Activated B cell treated with CpG ODN at 0.5 μM for 24 hours (primary cell): ENCODE data around the gene TBX2. TPM values are rescaled to one million over a fixed set of nuclear protein-coding genes. Genes with fewer than 3 reads are reported as not detected.

Source experiments
- ATAC-seq: fragments of 200-7000 bp; cut with Tn5 transposase; one replicate; pipeline ENCODE4 v1.10.0; 2021; ENCODE audit warnings: low read depth, mild to moderate bottlenecking, moderate library complexity
- CTCF ChIA-PET: fragments of 350-600 bp; sonication (Branson Sonifier 250); formaldehyde crosslinking; loops from one replicate; lab custom pipeline; 2021; ENCODE audit warnings: antibody characterized with exemption; lab: Charles Lee
- POLR2A ChIA-PET: fragments of 350-600 bp; sonication (Branson Sonifier 250); formaldehyde crosslinking; loops from one replicate; lab custom pipeline; 2021; ENCODE audit warnings: antibody characterized with exemption; lab: Charles Lee
- DNase-seq: peaks from one replicate; pipeline ENCODE4 v3.0.0; 2022
- H3K27ac Mint-ChIP-seq: one replicate; pipeline ENCODE4 v1.8.0; 2020; ENCODE audit warnings: mixed read lengths
- H3K27me3 Mint-ChIP-seq: one replicate; pipeline ENCODE4 v1.8.0; 2021; ENCODE audit warnings: mixed read lengths
- H3K36me3 Mint-ChIP-seq: one replicate; pipeline ENCODE4 v1.8.0; 2021; ENCODE audit warnings: low read depth, mixed read lengths
- H3K4me1 Mint-ChIP-seq: one replicate; pipeline ENCODE4 v1.8.0; 2021; ENCODE audit warnings: mixed read lengths
- H3K4me3 Mint-ChIP-seq: one replicate; pipeline ENCODE4 v1.8.0; 2020; ENCODE audit warnings: mild to moderate bottlenecking, mixed read lengths
- H3K9me3 Mint-ChIP-seq: one replicate; pipeline ENCODE4 v1.8.0; 2020; ENCODE audit warnings: mixed read lengths
- intact Hi-C: fragments of 100-400 bp; cut with micrococcal nuclease; formaldehyde crosslinking; loops from one replicate; pipeline ENCODE4 v1.15.1; 2024
- total RNA-seq: library from RNA; stranded (reverse); gene quantifications from 2 replicates; pipeline ENCODE4 v1.2.3, GENCODE V29; 2022
- TF ChIP-seq, protein P1 (sequence below): fragments of 200-600 bp; IDR thresholded peaks from one replicate; pipeline ENCODE4 v1.8.0; 2022; ENCODE audit warnings: antibody characterized with exemption, mild to moderate bottlenecking

TBX2 gene
- total RNA-seq, 1 donor from 2014 or later = not detected

DNA sequence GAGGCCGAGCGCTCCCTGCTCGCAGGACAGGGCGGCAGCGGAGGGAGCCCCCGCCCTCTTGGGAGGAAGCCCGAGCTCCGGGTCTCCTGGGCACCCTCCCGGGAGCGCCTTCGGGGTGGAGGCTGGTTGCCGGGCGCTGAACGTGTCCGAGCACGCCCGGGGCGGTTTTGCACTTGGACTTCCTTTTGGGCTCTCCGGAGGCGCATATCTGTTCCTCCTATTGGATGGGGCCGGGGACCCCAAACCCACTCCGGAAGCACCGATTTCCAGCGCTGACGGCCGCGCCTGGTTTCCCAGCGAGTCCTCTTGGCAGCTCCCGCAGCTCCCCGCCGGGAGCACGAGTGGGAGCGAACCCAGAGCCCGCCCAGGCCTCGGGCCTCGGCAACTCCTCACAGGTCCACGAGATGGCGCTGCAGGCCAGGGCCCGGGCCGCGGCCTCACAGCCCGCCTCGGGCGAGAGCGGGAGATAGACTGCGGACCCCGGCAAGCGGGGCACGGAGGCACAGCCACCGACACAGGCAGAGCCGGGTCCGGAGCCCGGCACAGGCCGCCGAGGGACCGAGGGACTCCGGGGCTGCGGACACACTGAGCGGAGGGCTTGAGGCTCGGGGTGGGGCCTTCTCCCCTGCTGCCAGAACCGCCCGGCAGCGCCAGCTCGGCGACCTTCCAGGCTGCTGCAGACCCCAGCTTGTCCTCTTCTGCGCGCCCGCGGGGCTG, 12.7 kb downstream of the TBX2 start:
- peaks cover 29% of the 10 kb centered on the region for H3K27me3 Mint-ChIP-seq
- H3K27ac Mint-ChIP-seq = no peak overlapping the region
- DNase-seq = peak; percentile 84

DNA sequence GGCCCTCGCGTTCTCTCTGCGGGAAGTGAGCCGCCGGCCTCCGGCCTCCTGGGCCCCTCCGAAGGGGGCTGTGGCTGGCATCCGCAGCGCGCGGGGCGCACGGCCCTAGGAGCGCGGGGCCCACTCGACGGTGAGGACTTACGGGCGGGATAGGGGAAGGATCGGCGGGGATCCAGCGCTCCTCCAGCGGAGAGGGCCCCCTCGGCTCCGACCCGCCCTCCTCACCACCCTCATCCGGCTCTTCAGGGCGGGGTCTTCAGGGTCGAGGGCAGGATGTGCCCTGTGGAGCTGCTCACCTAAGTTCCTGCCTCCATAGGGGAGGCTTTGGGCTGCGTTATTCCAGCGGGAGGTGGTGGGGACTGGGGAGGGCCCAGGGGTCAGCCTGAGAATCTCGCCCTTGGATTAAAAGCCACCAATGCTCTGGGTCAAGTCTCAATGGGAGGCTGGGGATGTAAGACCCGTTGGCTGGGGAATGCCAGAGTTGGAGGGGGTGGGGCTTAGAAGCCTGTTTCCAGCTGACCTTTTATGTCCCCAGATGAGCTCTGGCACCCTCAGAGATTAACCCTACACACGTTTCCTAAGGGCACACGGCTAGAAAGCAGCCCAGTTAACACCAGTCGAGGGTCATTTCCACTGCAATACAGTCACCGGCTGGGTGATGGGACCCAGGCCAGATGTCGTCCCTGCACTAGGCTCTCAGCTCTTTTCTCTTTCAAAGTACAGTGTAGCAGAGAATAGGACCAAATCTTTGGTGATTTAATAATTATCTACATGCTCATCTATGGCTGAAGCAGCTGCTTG, 13.4 kb downstream of the TBX2 start:
- H3K4me1 Mint-ChIP-seq = peaks cover 28% of the 10 kb centered on the region
- intact Hi-C loops = loop anchor here (1.0 to 5.0 kb wide), 11 partner anchors 10 to 736 kb away; partner anchors contain the start of genes BCAS3 and BRIP1
- no peaks in the 10 kb centered on the region for H3K36me3 Mint-ChIP-seq
- ATAC-seq (no peak), DNase-seq (no peak)
- peak overlapping the region; percentile 68 for H3K4me3 Mint-ChIP-seq
- POLR2A ChIA-PET = interaction anchor here (0.5 to 1.0 kb wide), 2 partner anchors 193 to 386 kb away, joined by 3 to 7 read pairs; no protein-coding TSS in a partner anchor
- TF ChIP-seq, protein P1, sequence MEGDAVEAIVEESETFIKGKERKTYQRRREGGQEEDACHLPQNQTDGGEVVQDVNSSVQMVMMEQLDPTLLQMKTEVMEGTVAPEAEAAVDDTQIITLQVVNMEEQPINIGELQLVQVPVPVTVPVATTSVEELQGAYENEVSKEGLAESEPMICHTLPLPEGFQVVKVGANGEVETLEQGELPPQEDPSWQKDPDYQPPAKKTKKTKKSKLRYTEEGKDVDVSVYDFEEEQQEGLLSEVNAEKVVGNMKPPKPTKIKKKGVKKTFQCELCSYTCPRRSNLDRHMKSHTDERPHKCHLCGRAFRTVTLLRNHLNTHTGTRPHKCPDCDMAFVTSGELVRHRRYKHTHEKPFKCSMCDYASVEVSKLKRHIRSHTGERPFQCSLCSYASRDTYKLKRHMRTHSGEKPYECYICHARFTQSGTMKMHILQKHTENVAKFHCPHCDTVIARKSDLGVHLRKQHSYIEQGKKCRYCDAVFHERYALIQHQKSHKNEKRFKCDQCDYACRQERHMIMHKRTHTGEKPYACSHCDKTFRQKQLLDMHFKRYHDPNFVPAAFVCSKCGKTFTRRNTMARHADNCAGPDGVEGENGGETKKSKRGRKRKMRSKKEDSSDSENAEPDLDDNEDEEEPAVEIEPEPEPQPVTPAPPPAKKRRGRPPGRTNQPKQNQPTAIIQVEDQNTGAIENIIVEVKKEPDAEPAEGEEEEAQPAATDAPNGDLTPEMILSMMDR = no peak
- CTCF ChIA-PET = interaction anchor here (1.1 to 2.1 kb wide), 6 partner anchors 11 to 442 kb away, joined by 3 to 14 read pairs (median 6); no protein-coding TSS in a partner anchor
- no peak overlapping the region for H3K27ac Mint-ChIP-seq
- no peaks in the 10 kb centered on the region for H3K9me3 Mint-ChIP-seq
- H3K27me3 Mint-ChIP-seq = peaks cover 23% of the 10 kb centered on the region

More for the DNA sequence above, 12.7 kb downstream of the TBX2 start:
- TF ChIP-seq, protein P1 = peak; percentile 67
- Mint-ChIP-seq H3K9me3 (no peaks in the 10 kb centered on the region), H3K4me3 (peak overlapping the region; percentile 74), H3K36me3 (no peaks in the 10 kb centered on the region), H3K4me1 (peaks cover 35% of the 10 kb centered on the region)
- ChIA-PET POLR2A (interaction anchor here (1.0 kb wide), 1 partner anchor 386 kb away, joined by 3 read pairs; no protein-coding TSS in a partner anchor), CTCF (interaction anchor here (0.6 to 2.1 kb wide), 7 partner anchors 10 to 691 kb away, joined by 3 to 14 read pairs (median 4); no protein-coding TSS in a partner anchor)
- intact Hi-C loops = loop anchor here (1.0 to 5.0 kb wide), 11 partner anchors 9 to 735 kb away; partner anchors contain the start of genes BCAS3 and BRIP1
- ATAC-seq = peak; percentile 76

DNA sequence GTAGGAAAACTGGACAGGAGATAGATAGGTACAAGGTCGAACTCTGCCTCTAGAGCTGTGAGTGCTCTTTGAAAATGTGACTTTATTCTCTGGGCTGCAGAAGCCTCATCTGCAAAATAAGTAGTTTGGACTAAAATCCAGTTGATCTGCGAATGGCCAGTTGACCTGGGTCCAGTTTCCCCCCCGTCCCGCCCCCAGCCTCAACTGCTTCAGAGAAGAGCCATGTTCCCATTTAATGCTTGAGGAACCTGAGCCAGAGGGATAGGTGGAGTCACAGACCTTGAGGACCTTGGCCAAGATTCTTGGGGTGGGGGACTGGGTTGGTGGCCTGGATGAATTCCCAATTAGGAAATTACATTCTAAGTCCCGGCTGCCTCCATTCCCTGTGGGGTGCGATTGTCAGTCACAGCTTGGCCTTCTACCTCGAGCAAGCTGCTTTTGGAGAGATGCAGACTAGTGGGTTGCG, 14.1 kb downstream of the TBX2 start:
- Mint-ChIP-seq H3K36me3 (no peaks in the 10 kb centered on the region), H3K4me1 (peaks cover 23% of the 10 kb centered on the region), H3K27ac (no peak overlapping the region), H3K4me3 (no peak overlapping the region), H3K27me3 (peaks cover 22% of the 10 kb centered on the region), H3K9me3 (no peaks in the 10 kb centered on the region)
- TF ChIP-seq, protein P1 = no peak
- ChIA-PET CTCF (interaction anchor here (1.1 to 2.1 kb wide), 4 partner anchors 12 to 442 kb away, joined by 3 to 14 read pairs (median 10); no protein-coding TSS in a partner anchor), POLR2A (interaction anchor here (0.5 kb wide), 1 partner anchor 192 kb away, joined by 7 read pairs; no protein-coding TSS in a partner anchor)
- DNase-seq = no peak
- ATAC-seq = no peak
- intact Hi-C loops = loop anchor here (2.0 to 5.0 kb wide), 4 partner anchors 224 to 736 kb away; partner anchors contain the start of gene BCAS3

DNA sequence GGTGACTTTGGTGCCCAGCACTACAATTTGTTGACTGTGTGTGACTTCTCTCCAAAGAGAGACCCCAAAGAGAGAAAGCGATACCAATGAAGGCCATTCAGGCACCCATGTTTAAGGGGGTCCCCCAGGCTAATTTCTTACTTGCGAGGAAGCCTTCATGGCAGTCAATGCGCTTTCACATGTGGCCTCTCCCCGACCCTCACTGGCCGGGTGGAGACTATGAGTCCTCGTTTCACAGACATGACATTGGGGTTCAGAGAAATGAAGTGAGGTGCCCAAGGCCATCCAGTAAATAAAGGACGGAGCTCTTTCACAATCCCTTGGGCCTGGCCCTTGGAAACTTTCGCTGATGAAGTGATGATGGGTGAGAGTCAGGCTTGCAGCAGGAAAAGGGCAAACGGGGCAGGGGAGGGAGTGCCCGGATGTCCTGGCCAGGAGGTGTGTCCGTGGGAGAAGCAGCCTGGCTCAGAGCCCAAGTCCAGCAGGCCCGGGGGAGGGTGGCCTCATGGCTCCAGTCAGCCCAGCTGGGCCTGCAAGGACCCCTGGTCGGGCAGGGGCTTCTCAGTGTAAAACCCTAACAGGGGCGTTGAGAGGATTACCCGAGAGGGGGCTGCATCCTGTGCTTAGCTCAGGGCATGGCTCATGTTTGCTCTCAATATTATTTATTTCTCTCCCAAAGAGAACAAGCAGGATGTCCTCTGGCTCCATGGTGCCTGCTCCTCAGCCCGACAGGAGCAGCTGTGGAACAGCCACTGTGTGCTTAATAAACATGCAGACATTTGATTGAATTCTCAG, 14.7 kb downstream of the TBX2 start:
- POLR2A ChIA-PET = no interaction called here
- Mint-ChIP-seq H3K36me3 (no peaks in the 10 kb centered on the region), H3K4me1 (peaks cover 19% of the 10 kb centered on the region), H3K27ac (no peak overlapping the region), H3K4me3 (no peak overlapping the region), H3K27me3 (peaks cover 26% of the 10 kb centered on the region), H3K9me3 (no peaks in the 10 kb centered on the region)
- ATAC-seq = no peak
- TF ChIP-seq, protein P1 = no peak
- intact Hi-C loops = loop anchor here (5.0 kb wide), 3 partner anchors 223 to 737 kb away; partner anchors contain the start of gene BCAS3
- CTCF ChIA-PET = no interaction called here
- no peak for DNase-seq
